NCI-H446 (cell line): ENCODE results near the gene SWAP70.
"Not testable (repeated sequence)": the region's sequence is repeated elsewhere in the genome, so short reads cannot be mapped to it uniquely, and the experiment has no call there.

Source experiments
- DNase-seq, 2 experiments: peaks; one replicate each; lab custom pipeline; 2025; lab: John Stamatoyannopoulos, UW

The SWAP70 gene

GRCh38 chr11:9663699-9664275, at the start of gene SWAP70:
SWAP70 (plus strand) TSS chr11:9664077; CDS start chr11:9664180, 103 bp downstream.
- DNase-seq = peak; percentile 45 to 86

GRCh38 chr11:9615031-9615451, 48.8 kb upstream of the SWAP70 start:
- DNase-seq = no peak

- DNase-seq = no peak
Observed at GRCh38 chr11:9616042-9616675, 47.7 kb upstream of the SWAP70 start.

- DNase-seq = no peak
Observed at GRCh38 chr11:9616858-9617257, 47.0 kb upstream of the SWAP70 start.

- DNase-seq = no peak
Observed at GRCh38 chr11:9617940-9618339, 45.9 kb upstream of the SWAP70 start.

GRCh38 chr11:9619004-9619403, 44.9 kb upstream of the SWAP70 start:
- no peak for DNase-seq

- DNase-seq = no peak
Observed at GRCh38 chr11:9619971-9620370, 43.9 kb upstream of the SWAP70 start.

- DNase-seq = not testable (repeated sequence)
Observed at GRCh38 chr11:9622353-9622752, 41.5 kb upstream of the SWAP70 start.

GRCh38 chr11:9623053-9623452, 40.8 kb upstream of the SWAP70 start:
- not testable (repeated sequence) for DNase-seq

GRCh38 chr11:9624448-9624847, 39.4 kb upstream of the SWAP70 start:
- DNase-seq = no peak

GRCh38 chr11:9625162-9625561, 38.7 kb upstream of the SWAP70 start:
- no peak for DNase-seq

GRCh38 chr11:9625728-9626127, 38.1 kb upstream of the SWAP70 start:
- DNase-seq = no peak

GRCh38 chr11:9626496-9627394, 37.1 kb upstream of the SWAP70 start:
- no peak for DNase-seq

GRCh38 chr11:9629064-9629463, 34.8 kb upstream of the SWAP70 start:
- no peak for DNase-seq

- no peak for DNase-seq
Observed at GRCh38 chr11:9633679-9634078, 30.2 kb upstream of the SWAP70 start.

GRCh38 chr11:9636691-9637090, 27.2 kb upstream of the SWAP70 start:
- no peak for DNase-seq

- DNase-seq = no peak
Observed at GRCh38 chr11:9639099-9639498, 24.8 kb upstream of the SWAP70 start.

GRCh38 chr11:9639985-9640384, 23.9 kb upstream of the SWAP70 start:
- no peak for DNase-seq

GRCh38 chr11:9642894-9643293, 21.0 kb upstream of the SWAP70 start:
- no peak for DNase-seq

GRCh38 chr11:9643751-9644150, 20.1 kb upstream of the SWAP70 start:
- no peak for DNase-seq

- DNase-seq = no peak
Observed at GRCh38 chr11:9645881-9646280, 18.0 kb upstream of the SWAP70 start.

GRCh38 chr11:9646324-9646723, 17.6 kb upstream of the SWAP70 start:
- no peak for DNase-seq

- DNase-seq = no peak
Observed at GRCh38 chr11:9651481-9651880, 12.4 kb upstream of the SWAP70 start.
